HG02943 (cell line): ENCODE results near the gene TBC1D14.
A peak's percentile ranks its signal among the peaks of the same experiment; 100 is the strongest.
"Not testable (repeated sequence)": the region's sequence is repeated elsewhere in the genome, so short reads cannot be mapped to it uniquely, and the experiment has no call there.

ENCODE experiments used
- ATAC-seq: cut with Tn5 transposase; IDR thresholded peaks from one replicate; pipeline ENCODE4 v1.9.1; 2021; ENCODE audit warnings: mild to moderate bottlenecking, low read depth, moderate library complexity; ENCODE audit not compliant: unreplicated experiment

TBC1D14 gene

GRCh38 chr4:6908432-6909112, 1.1 kb upstream of the TBC1D14 start:
- ATAC-seq, result no peak

- ATAC-seq, result peak; percentile 37
These were observed 329 bp downstream of the TBC1D14 start for GRCh38 chr4:6909970-6910339.

DNA sequence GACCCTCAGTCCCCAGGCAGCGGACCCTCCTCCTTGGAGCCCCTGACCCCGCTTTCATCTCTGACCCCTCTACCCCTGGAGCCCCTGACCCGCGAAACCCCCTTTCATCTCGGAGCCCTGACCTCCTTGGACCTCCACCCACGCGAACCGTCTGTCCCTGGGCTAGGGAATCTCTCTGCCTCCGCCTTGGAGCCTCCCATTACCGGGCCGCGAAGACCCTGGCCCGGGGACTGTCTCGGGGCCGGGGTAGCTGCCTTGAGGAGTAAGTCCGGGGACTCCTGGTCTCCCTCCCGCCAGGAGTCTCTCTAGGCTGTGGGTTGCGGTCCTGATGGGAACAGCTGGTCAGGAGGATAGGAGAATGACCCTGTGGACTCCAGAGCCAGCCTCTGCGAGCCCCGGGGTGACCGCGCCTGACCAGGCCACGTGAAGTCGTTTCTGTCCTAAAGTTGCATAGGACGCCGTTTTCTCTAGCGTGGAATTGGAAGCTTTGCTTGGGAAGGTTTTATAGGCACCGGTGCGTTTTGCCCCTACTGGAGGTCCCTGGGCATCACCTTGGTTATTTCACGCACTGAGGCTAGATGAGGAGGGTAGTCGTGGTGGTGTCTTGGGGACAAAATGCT, 824 bp downstream of the TBC1D14 start:
- ATAC-seq, result no peak

- no peak for ATAC-seq
These were observed 1.6 kb downstream of the TBC1D14 start for GRCh38 chr4:6910960-6911874.

- ATAC-seq, result not testable (repeated sequence)
These were observed 2.3 kb downstream of the TBC1D14 start for GRCh38 chr4:6911917-6912316.

GRCh38 chr4:6912441-6912840, 2.8 kb downstream of the TBC1D14 start:
- ATAC-seq, result no peak

DNA sequence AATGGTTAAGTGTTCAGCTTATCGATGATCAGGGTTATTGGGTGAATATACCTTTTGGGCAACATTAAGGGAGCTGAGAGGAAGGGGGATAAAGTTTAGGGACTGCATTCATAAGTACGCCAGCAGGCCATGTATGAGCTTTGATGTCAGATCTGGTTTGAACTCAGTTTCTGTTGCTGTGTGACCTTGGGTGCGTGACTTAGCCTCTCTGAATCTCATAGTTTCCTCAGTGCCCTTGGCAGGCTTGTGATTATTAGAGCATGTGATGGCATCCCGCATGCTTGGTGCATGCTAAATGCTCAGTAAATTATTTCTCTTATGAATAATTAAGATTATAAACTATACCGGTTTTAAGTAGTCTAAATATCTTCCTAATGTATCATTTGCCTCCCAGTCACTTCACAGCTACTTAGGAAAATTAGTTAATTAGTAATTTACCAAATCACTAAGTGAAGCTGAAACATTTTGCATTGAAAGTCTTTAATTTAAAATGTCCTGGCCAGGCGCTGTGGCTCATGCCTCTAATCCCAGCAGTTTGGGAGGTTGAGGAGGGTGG, 3.8 kb downstream of the TBC1D14 start:
- ATAC-seq, result no peak

GRCh38 chr4:6914448-6914847, 4.8 kb downstream of the TBC1D14 start:
- ATAC-seq, result no peak

DNA sequence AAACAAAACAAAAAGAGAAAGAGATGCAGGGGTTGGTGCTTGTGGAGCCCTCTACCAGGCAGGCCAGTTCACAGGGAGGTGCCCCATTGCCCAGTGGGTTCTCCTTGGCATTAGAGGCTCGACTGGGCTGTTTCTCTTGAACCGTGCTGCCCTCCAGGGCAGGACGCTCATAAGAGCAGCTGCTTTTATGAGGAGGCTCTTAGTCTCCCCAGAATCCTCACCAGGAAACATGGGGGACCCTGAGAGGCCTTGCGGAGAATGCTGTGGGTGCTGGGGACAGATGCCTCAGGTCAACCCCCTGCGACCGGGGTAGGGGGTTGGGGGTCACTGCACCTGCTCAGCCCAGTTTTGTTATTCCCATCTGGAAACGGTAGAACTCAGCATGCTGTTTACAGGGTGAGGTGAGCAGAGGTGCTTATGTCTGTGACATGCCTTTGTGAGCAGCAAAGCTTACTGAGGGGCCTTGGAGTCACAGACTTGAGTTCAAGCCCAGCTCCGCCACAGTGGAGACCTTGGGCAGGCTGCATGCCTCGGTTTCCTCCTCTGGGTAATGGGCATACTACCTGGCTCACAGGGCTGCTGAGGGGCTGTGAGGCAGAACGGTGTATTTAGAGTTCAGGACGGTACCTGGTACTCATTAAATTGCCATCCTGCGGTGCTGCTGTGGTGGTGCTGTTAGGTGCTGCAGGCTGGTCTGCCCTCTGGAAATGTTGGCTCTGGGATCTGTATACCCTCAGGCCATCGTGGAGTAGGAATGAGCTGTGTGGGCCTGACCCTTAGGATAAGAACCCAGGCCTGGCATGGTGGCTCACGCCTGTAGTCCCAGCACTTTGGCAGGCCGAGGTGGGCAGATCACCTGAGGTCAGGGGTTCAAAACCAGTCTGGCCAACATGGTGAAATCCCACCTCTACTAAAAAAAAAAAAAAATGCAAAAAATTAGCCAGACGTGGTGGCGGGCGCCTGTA, 5.7 kb downstream of the TBC1D14 start:
- ATAC-seq, result no peak

DNA sequence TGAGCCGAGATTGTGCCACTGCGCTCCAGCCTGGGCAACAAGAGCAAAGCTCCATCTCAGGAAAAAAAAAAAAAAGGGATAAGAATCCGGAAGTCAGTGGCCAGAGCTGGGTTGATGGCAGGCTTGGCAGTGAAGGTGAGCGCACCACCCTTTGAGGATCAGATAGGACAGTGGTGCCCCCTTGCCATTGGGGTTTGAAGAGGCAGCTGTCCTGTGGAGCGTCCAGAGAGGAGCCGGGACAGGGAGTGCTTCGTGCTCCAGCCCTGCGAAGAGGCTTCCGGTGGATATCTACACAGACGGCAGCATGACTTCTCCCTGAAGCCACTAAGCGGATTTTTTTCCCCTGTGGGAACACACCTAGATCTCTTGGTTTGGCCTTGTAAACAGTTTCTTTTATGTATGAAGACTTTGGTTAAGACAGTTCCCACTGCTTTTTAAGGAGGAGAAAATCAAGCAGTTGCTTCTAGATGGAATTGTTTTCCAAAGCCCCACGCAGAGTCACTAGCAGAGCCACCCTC, 6.5 kb downstream of the TBC1D14 start:
- no peak for ATAC-seq

DNA sequence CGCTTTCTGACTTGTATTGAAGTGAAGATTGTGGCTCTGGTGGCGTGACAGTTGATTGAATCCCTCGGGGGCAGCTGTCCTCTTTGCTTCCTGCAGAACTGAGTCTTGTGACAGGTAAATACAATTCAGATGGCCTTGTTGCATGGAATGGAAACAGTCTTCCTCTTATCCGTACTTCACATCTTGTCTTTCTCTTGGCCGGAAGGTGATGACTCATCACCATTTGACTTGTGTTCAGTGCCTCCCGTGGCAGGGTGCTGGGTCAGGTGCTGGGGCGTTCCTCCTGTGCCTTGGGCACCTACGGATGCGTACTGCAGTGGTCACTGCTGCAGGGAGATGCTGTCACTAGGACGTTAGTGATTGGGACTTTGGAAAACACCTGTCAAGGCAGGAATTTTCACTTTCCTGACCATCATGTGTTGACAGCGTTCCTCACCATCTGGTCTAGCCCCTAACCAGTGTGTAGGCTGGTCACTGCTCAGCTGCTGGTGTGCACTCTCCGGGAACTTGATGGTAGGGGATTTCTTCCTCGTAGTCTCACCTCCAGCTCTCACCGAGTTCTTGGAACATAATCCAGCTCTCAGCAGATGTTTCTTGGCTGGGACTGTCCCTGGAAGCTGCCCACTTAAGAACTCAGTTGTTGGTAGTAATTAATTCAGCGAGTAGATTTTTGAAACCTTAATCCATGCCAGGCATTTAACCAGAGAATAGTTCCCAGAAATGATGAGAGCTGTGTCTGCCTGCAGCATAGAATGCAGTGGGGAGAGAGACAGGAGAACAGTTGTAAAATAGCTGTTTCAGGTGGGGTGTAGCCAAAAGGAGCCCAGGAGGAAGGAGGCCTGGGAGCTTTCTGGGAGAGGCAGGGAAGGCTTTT, 7.2 kb downstream of the TBC1D14 start:
- no peak for ATAC-seq

DNA sequence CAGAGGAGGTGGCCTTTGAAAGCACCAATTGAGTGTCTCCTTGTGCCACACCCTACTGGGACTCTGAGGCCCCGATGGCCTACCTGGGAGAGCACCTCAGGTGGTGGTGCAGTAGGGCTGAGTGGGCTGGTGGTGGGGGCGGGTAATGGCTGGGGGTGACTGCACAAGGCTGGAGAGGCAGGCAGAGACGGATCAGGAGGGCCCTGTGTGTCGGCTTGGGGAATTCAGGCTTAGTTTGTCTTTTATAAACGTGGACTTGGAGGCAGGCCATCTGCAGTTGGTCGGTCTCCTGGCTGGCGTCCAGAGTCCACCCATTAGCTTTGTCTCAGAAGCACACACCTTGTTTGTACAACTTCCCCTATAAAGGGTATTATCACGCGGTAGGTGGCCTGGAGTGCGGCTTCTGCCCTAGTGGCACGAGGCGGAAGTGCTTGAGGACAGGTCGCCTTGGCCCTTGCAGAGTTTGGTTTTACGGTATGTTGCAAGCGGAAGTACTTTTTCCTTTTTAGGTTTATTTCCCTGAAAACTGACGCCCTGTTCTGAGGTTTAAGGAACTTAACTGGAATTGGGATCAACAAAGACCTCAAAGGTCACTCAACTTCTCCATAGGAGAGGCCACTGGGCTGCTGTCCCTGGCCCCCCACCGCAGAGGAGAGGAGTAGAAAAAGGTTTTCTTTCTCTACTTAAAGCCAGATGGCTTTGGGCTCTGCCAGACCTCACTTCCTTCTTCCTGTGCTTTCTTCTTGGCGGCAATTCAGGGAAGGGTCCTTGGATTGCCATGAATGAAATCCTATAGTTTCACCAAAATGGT, 8.0 kb downstream of the TBC1D14 start:
- ATAC-seq, result no peak

DNA sequence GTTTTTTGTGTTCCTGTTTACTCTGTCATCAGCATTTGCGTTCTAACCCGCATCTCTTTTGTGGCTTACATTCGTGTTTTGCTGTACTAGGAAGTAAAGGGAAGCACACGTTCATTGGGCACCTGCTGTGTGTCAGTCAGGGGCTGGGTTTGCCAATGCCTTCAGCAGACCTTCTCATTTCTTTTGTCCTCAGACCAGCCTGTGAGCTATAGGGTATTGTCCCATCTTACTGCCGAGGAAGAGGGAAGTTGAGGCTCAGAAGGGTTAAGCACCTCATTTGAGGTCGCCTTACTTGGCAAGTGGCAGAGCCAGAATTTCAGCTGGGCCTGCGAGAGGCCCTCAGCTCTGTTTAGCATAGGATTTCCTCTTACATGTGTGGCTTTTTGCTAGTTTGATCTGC, 8.7 kb downstream of the TBC1D14 start:
- ATAC-seq, result no peak

DNA sequence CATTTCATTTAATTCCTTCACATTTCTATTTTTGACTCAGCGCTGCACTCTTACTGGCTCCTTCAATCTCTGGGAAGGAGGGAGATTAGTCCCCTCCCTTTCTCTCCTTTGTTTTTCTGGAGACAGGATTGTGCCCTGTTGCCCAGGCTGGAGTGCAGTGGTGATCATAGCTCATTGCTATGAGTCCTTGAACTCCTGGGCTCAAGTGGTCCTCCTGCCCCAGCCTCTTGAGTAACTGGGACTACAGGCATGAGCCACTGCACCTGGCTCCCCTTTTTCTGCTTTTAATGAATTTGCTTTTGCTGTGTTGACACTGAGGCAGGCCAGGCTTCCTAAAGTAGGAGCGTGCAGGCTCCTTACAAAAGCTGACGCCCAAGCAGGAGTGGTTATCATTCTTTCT, 10.5 kb downstream of the TBC1D14 start:
- no peak for ATAC-seq

DNA sequence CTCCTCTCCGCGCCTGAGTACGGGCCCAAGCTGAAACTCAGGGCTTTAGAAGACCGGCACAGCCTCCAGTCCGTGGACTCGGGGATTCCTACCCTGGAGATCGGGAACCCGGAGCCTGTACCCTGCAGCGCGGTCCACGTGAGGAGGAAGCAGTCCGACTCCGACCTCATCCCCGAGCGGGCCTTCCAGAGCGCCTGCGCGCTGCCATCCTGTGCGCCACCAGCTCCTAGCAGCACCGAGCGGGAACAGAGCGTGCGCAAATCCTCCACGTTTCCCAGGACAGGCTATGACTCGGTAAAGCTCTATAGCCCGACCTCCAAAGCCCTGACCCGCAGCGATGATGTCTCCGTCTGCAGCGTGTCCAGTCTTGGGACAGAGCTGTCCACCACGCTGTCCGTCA, 13.9 kb downstream of the TBC1D14 start:
- ATAC-seq, result no peak

DNA sequence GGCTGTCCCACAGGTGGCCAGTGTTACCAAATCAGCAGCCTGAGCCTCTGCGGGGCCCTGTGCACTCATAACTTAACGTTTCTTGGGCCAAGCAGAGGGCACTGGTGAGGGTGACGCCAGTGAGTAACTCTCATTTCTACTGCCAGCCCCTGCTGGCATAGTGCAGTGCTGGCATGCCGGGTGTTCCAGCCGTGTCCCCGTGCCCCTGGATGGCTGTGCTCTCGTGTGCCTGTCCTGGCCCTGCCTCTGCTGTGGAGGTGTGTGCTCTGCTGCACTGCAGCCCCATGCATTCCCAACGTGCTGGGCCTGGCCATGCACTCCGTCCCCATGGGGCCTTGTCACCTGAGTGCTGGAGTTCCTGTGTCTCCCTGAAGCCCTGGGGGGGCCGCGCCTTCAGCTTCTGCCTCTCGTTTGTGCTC, 14.7 kb downstream of the TBC1D14 start:
- ATAC-seq, result no peak

DNA sequence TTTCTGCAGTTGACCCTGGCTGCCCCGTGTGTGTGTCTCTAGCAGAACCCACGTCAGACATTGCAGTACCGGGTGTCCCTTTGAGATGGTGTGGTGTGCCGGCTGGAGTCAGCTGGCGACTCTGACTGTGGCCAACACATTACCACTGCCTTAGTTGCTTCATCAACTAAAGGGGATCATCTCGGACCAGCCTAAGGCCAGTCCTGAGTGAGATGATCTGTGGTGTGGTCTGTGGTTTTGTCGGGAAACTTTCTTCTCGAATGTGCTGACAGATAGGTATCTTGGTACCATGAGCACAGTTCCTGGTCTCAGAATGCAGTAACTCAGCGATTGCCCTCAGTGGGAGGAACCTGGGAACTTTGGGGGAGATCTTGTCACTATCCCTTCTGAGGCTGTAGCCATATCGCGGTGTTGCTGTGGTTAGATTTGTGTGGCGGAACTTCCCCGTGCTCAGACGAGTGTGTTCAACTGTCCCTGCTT, 15.8 kb downstream of the TBC1D14 start:
- no peak for ATAC-seq

- no peak for ATAC-seq
These were observed 16.5 kb downstream of the TBC1D14 start for GRCh38 chr4:6926081-6926480.
